ENCODE results near the gene CCDC50.

CCDC50 gene

DNA sequence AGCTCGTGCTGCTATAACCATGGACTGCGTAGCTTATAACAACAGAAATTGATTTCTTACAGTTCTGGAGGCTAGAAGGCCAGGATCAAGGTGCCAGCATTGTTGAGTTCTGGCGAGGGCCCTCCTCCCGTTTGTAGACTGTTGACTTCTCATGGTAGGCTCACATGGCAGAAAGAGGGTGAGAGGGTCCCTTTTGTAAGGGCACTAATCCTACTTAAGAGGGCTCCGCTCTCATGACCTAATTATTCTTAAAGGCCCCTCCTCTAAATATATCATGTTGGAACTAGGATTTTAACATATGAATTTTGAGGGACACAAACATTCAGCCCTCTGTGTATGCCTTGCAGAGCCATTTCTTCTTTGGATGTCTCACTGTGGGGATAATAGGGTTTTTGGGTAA, 103.0 kb downstream of the CCDC50 start:
- ChIA-PET POLR2A (no interaction called here), CTCF (no interaction called here)
- TF ChIP-seq ZNF384 (IDR thresholded peaks at IDR 0.05) (no peak), FOXM1 (IDR thresholded peaks at IDR 0.05; ENCODE audit: borderline replicate concordance) (no peak), BHLHE40 (IDR thresholded peaks at IDR 0.05; ENCODE audit: borderline replicate concordance) (no peak), L3MBTL2 (conservative IDR thresholded peaks at IDR 0.05) (no peak), HDGF (IDR thresholded peaks at IDR 0.05; ENCODE audit: borderline replicate concordance) (no peak), NFRKB (IDR thresholded peaks at IDR 0.05) (no peak)
- DNase-seq (ENCODE audit: extremely low spot score) = no peak

DNA sequence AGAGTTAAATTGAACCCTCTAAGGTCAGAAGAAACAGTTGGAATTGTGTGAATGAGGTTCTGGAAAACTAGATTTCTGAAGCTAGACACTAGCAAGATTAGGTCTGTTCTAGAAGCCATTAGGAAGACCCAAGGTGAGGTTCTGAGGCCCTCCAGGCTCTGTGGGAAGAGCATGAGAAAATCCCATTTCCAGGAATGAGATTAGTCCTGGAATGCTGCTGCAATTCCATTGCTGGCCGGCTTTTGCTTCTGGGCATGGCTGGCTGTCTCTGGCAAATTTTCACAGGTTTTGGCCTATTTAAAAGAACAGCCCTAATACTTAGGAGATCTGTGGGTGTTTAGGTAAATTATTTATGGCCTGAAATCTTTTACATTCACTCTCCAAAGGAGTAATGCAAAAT, 104.8 kb downstream of the CCDC50 start:
- CTCF ChIA-PET = no interaction called here
- POLR2A ChIA-PET = no interaction called here
- TF ChIP-seq FOXA1 (IDR thresholded peaks at IDR 0.05) = no peak
- TF ChIP-seq L3MBTL2 (conservative IDR thresholded peaks at IDR 0.05) = no peak
- TF ChIP-seq TARDBP (IDR thresholded peaks at IDR 0.05) = no peak
- TF ChIP-seq ARNT (IDR thresholded peaks at IDR 0.05) = no peak
- no peak for TF ChIP-seq HDGF (IDR thresholded peaks at IDR 0.05; ENCODE audit: borderline replicate concordance)
- TF ChIP-seq NFRKB (IDR thresholded peaks at IDR 0.05) = no peak
- no peak for TF ChIP-seq BHLHE40 (IDR thresholded peaks at IDR 0.05; ENCODE audit: borderline replicate concordance)
- no peak for TF ChIP-seq ZNF384 (IDR thresholded peaks at IDR 0.05)
- TF ChIP-seq SP1 (IDR thresholded peaks at IDR 0.05) = no peak
- DNase-seq (ENCODE audit: extremely low spot score) = no peak

DNA sequence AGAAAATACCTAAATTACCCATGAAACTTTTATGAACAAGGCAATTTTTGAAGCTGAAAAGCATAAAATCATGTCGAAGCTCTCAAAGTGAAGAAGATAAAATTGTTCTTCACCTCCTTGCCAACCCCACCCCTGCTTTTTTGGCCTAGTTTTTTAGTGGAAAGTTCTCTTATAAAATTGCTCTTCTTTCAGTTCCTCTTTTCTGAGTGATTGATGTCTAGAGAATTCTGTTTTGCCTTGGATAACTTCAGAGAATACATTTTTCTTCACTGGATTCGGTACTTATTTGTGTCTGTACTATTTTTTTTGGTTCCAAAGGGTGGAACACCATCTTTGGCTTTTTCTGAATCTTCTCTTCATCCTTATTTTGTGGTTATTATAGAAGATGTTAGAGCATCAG, 106.8 kb downstream of the CCDC50 start:
- TF ChIP-seq ZNF384 (IDR thresholded peaks at IDR 0.05) = no peak
- no peak for DNase-seq (ENCODE audit: extremely low spot score)
- CTCF ChIA-PET = interaction anchor here (0.8 kb wide), 1 partner anchor 117 kb away, joined by 3 read pairs; no protein-coding TSS in a partner anchor
- POLR2A ChIA-PET = no interaction called here

DNA sequence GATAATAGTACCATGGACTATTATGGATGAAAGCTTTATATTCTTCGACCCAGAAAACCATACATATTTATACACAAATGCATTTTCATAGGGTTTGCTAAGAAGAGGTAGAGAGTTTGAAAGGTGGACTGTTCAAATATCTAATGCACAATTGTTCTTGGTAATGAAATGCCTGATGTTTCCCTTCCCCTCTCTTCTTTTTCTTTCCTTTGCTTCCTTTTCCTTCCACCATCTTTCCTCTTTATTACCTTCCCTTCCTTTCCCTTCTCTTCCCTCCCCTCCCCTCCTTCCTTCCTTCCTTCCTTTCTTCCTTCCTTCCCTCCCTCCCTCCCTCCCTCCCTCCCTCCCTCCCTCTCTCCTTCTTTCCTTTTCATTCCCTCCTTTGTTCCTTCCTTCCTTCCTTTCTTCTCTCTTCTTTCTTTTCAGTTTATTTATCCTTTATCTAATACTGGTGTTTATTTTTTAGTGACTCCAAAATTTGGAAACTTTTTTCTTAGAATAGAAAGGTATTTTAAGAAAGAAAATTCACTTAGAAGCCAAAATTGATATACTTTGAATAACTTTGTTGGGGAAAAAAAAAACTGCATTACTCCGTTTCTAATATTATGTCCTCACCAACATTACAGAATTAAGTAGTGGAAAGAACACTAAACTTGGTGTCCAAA, 109.1 kb downstream of the CCDC50 start:
- ChIA-PET POLR2A (no interaction called here), CTCF (no interaction called here)
- DNase-seq (ENCODE audit: extremely low spot score) = no peak
- TF ChIP-seq ZNF384 (IDR thresholded peaks at IDR 0.05) (no peak), TARDBP (IDR thresholded peaks at IDR 0.05) (no peak), HDGF (IDR thresholded peaks at IDR 0.05; ENCODE audit: borderline replicate concordance) (no peak), LEF1 (IDR thresholded peaks at IDR 0.05; ENCODE audit: borderline replicate concordance) (no peak), L3MBTL2 (conservative IDR thresholded peaks at IDR 0.05) (no peak), BHLHE40 (IDR thresholded peaks at IDR 0.05; ENCODE audit: borderline replicate concordance) (no peak), NFRKB (IDR thresholded peaks at IDR 0.05) (no peak), SUZ12 (IDR thresholded peaks at IDR 0.05) (no peak), FOXM1 (IDR thresholded peaks at IDR 0.05; ENCODE audit: borderline replicate concordance) (no peak), SP1 (IDR thresholded peaks at IDR 0.05) (no peak), ARNT (IDR thresholded peaks at IDR 0.05) (no peak)
- TF ChIP-seq, protein P1, sequence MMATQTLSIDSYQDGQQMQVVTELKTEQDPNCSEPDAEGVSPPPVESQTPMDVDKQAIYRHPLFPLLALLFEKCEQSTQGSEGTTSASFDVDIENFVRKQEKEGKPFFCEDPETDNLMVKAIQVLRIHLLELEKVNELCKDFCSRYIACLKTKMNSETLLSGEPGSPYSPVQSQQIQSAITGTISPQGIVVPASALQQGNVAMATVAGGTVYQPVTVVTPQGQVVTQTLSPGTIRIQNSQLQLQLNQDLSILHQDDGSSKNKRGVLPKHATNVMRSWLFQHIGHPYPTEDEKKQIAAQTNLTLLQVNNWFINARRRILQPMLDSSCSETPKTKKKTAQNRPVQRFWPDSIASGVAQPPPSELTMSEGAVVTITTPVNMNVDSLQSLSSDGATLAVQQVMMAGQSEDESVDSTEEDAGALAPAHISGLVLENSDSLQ (IDR thresholded peaks at IDR 0.05) = no peak

DNA sequence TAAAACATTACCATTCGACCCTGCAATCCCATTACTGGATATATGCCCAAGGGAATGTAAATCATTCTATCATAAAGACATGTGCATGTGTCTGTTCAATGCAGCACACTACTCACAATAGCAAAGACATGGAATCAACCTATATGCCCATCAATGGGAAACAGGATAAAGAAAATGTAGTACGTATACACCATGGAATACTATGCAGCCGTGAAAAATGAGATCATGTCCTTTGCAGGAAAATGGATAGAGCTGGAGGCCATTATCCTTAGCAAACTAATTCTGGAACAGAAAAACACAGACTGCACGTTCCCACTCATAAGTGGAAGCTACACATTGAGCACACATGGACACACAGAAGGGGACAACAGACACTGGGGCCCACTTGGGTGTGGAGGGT, 111.3 kb downstream of the CCDC50 start:
- POLR2A ChIA-PET = no interaction called here
- CTCF ChIA-PET = no interaction called here
- no peak for DNase-seq (ENCODE audit: extremely low spot score)
- TF ChIP-seq ARNT (IDR thresholded peaks at IDR 0.05) = no peak
- no peak for TF ChIP-seq ZNF384 (IDR thresholded peaks at IDR 0.05)
- no peak for TF ChIP-seq NFRKB (IDR thresholded peaks at IDR 0.05)
- no peak for TF ChIP-seq SUZ12 (IDR thresholded peaks at IDR 0.05)
- TF ChIP-seq L3MBTL2 (conservative IDR thresholded peaks at IDR 0.05) = no peak

DNA sequence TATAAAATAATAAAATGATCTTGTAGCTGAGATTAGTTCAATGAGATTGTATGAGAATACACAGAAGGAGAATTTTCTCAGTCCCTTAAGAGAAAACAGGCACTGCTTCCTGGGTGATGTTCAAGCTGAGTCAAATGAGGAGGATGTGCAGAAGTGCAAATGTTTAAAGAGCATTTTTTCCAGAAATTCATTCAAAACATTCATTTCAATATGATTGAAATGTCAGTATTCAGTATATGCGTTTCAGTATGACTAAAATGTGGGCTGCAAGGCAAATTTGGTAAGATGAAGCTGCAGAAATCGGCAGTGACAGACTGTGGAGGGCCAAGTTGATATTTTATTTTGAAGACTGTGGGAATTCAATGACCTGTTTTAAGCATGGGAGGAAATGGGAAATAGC, 112.5 kb downstream of the CCDC50 start:
- TF ChIP-seq FOXA1 (IDR thresholded peaks at IDR 0.05) (no peak), ZNF384 (IDR thresholded peaks at IDR 0.05) (no peak), FOXK2 (IDR thresholded peaks at IDR 0.05) (no peak), ARNT (IDR thresholded peaks at IDR 0.05) (no peak), LEF1 (IDR thresholded peaks at IDR 0.05; ENCODE audit: borderline replicate concordance) (no peak), BHLHE40 (IDR thresholded peaks at IDR 0.05; ENCODE audit: borderline replicate concordance) (no peak), HDGF (IDR thresholded peaks at IDR 0.05; ENCODE audit: borderline replicate concordance) (no peak), CTBP1 (IDR thresholded peaks at IDR 0.05; ENCODE audit: borderline replicate concordance) (no peak), SP1 (IDR thresholded peaks at IDR 0.05) (no peak)
- TF ChIP-seq, protein P1 (IDR thresholded peaks at IDR 0.05) = no peak
- no peak for DNase-seq (ENCODE audit: extremely low spot score)
- ChIA-PET CTCF (no interaction called here), POLR2A (no interaction called here)

DNA sequence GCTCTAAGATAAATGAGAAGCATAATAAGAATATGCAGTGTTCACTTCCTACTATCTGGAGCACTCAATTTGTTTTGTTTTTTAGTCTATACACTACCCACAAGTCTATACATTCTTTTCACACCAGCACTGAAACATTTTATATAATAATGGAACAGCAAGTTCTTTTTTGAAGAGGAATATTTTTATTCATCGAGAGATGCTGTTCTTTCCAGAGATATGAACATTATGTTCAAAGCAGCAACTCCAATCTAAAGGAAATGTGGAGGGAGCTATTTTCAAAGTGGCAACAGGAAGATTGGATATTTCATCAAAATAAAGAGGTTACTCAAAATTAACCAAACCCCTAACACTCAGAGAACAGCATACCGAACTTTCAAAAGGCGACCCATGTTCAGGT, 115.4 kb downstream of the CCDC50 start:
- POLR2A ChIA-PET = no interaction called here
- DNase-seq (ENCODE audit: extremely low spot score) = no peak
- TF ChIP-seq LEF1 (IDR thresholded peaks at IDR 0.05; ENCODE audit: borderline replicate concordance) (no peak), CTBP1 (IDR thresholded peaks at IDR 0.05; ENCODE audit: borderline replicate concordance) (no peak), FOXA1 (IDR thresholded peaks at IDR 0.05) (no peak), NFRKB (IDR thresholded peaks at IDR 0.05) (no peak), ARNT (IDR thresholded peaks at IDR 0.05) (no peak), HDGF (IDR thresholded peaks at IDR 0.05; ENCODE audit: borderline replicate concordance) (no peak), FOXM1 (IDR thresholded peaks at IDR 0.05; ENCODE audit: borderline replicate concordance) (no peak), SP1 (IDR thresholded peaks at IDR 0.05) (no peak), FOXK2 (IDR thresholded peaks at IDR 0.05) (no peak), TARDBP (IDR thresholded peaks at IDR 0.05) (no peak), SUZ12 (IDR thresholded peaks at IDR 0.05) (no peak), ZNF384 (IDR thresholded peaks at IDR 0.05) (no peak)
- TF ChIP-seq, protein P1 (IDR thresholded peaks at IDR 0.05) = no peak
- CTCF ChIA-PET = no interaction called here

Measured in HEK293T (cell line).